ENCODE data around the gene TMPRSS4. TPM values are rescaled to one million over a fixed set of nuclear protein-coding genes. Genes with fewer than 3 reads are reported as not detected.
A peak's percentile ranks its signal among the peaks of the same experiment; 100 is the strongest.

The TMPRSS4 gene
- total RNA-seq, 1 donor from 2014 or later = not detected

GRCh38 chr11:118144301-118145268, 67.7 kb downstream of the TMPRSS4 start:
- Histone ChIP-seq H3K9ac (ENCODE audit: low read length) (no peak overlapping the region), H3K4me2 (ENCODE audit: low read length) (no peak overlapping the region), H3K79me2 (ENCODE audit: insufficient read depth, low read length) (no peaks in the 10 kb centered on the region), H2AFZ (ENCODE audit: low read depth, low read length) (peak overlapping the region; percentile 92), H3K36me3 (ENCODE audit: insufficient read depth, low read length) (no peaks in the 10 kb centered on the region), H3K4me3 (ENCODE audit: insufficient read depth, low read depth, low read length) (no peak overlapping the region), H3K4me1 (ENCODE audit: insufficient read depth, low read length) (peaks cover 5% of the 10 kb centered on the region), H3K27me3 (ENCODE audit: insufficient read depth, low read length) (peaks cover 31% of the 10 kb centered on the region), H4K20me1 (ENCODE audit: insufficient read depth, low read length) (no peaks in the 10 kb centered on the region), H3K27ac (ENCODE audit: low read depth, low read length) (no peak overlapping the region), H3K9me3 (ENCODE audit: insufficient read depth, low read depth, low read length) (no peaks in the 10 kb centered on the region)
- TF ChIP-seq, protein P1, sequence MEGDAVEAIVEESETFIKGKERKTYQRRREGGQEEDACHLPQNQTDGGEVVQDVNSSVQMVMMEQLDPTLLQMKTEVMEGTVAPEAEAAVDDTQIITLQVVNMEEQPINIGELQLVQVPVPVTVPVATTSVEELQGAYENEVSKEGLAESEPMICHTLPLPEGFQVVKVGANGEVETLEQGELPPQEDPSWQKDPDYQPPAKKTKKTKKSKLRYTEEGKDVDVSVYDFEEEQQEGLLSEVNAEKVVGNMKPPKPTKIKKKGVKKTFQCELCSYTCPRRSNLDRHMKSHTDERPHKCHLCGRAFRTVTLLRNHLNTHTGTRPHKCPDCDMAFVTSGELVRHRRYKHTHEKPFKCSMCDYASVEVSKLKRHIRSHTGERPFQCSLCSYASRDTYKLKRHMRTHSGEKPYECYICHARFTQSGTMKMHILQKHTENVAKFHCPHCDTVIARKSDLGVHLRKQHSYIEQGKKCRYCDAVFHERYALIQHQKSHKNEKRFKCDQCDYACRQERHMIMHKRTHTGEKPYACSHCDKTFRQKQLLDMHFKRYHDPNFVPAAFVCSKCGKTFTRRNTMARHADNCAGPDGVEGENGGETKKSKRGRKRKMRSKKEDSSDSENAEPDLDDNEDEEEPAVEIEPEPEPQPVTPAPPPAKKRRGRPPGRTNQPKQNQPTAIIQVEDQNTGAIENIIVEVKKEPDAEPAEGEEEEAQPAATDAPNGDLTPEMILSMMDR (IDR thresholded peaks at IDR 0.05; ENCODE audit: insufficient read depth, low read depth, low read length) = no peak
- peak; percentile 7 for TF ChIP-seq EZH2 (IDR thresholded peaks at IDR 0.05; ENCODE audit: insufficient read depth, low read length)
- Mint-ChIP-seq H3K27me3 (ENCODE audit: low read depth, unreplicated experiment) (peaks cover 76% of the 10 kb centered on the region), H3K36me3 (ENCODE audit: low read depth, unreplicated experiment) (no peaks in the 10 kb centered on the region), H3K4me3 (ENCODE audit: unreplicated experiment) (peak overlapping the region; percentile 2), H3K27ac (ENCODE audit: unreplicated experiment) (no peak overlapping the region), H3K4me1 (ENCODE audit: low read depth, unreplicated experiment) (peaks cover 2% of the 10 kb centered on the region), H3K9me3 (ENCODE audit: unreplicated experiment) (no peaks in the 10 kb centered on the region)
- no peak for FAIRE-seq
- no peak for DNase-seq (ENCODE audit: low read depth)

GRCh38 chr11:118145285-118146227, 68.7 kb downstream of the TMPRSS4 start:
- no peaks in the 10 kb centered on the region for H3K9me3 ChIP-seq (ENCODE audit: insufficient read depth, low read depth, low read length)
- Mint-ChIP-seq H3K36me3 (ENCODE audit: low read depth, unreplicated experiment) (no peaks in the 10 kb centered on the region), H3K4me1 (ENCODE audit: low read depth, unreplicated experiment) (peaks cover 2% of the 10 kb centered on the region), H3K27ac (ENCODE audit: unreplicated experiment) (no peak overlapping the region), H3K4me3 (ENCODE audit: unreplicated experiment) (peak overlapping the region; percentile 68), H3K9me3 (ENCODE audit: unreplicated experiment) (no peaks in the 10 kb centered on the region), H3K27me3 (ENCODE audit: low read depth, unreplicated experiment) (peaks cover 80% of the 10 kb centered on the region)
- no peaks in the 10 kb centered on the region for H3K36me3 ChIP-seq (ENCODE audit: insufficient read depth, low read length)
- H3K4me2 ChIP-seq (ENCODE audit: low read length) = peak overlapping the region; percentile 97
- peak overlapping the region; percentile 46 for H3K9ac ChIP-seq (ENCODE audit: low read length)
- TF ChIP-seq, protein P1 (IDR thresholded peaks at IDR 0.05; ENCODE audit: insufficient read depth, low read depth, low read length) = peak; percentile 65
- TF ChIP-seq EZH2 (IDR thresholded peaks at IDR 0.05; ENCODE audit: insufficient read depth, low read length) = peak; percentile 76
- peaks cover 31% of the 10 kb centered on the region for H3K27me3 ChIP-seq (ENCODE audit: insufficient read depth, low read length)
- peaks cover 5% of the 10 kb centered on the region for H3K4me1 ChIP-seq (ENCODE audit: insufficient read depth, low read length)
- peak overlapping the region; percentile 92 for H2AFZ ChIP-seq (ENCODE audit: low read depth, low read length)
- H3K27ac ChIP-seq (ENCODE audit: low read depth, low read length) = no peak overlapping the region
- no peaks in the 10 kb centered on the region for H4K20me1 ChIP-seq (ENCODE audit: insufficient read depth, low read length)
- no peak for FAIRE-seq
- no peaks in the 10 kb centered on the region for H3K79me2 ChIP-seq (ENCODE audit: insufficient read depth, low read length)
- H3K4me3 ChIP-seq (ENCODE audit: insufficient read depth, low read depth, low read length) = peak overlapping the region; percentile 63
- peak; percentile 10 for DNase-seq (ENCODE audit: low read depth)

Measured in astrocyte (in vitro differentiated cells and primary cell).